HepG2 (cell line): ENCODE results near the gene LYPLA2. TPM values are rescaled to one million over a fixed set of nuclear protein-coding genes. Genes with fewer than 3 reads are reported as not detected.

Experiments used
- DR1 ChIP-seq: sonication (generic); formaldehyde crosslinking; IDR thresholded peaks from 2 replicates; pipeline ENCODE4 v1.8.0; 2021; ENCODE audit warnings: mild to moderate bottlenecking, missing genetic modification reagents, inconsistent platforms
- HDAC2 ChIP-seq: sonication (generic); formaldehyde crosslinking; IDR thresholded peaks from 2 replicates; pipeline ENCODE4 v1.4.0; 2020; ENCODE audit warnings: missing genetic modification reagents
- MBNL3 ChIP-seq: fragments of 250-450 bp; sonication (Bioruptor Pico); conservative IDR thresholded peaks from 2 replicates; pipeline ENCODE4 v1.8.0; 2022; ENCODE audit warnings: mild to moderate bottlenecking, inconsistent platforms
- NFIB ChIP-seq: sonication (generic); formaldehyde crosslinking; IDR thresholded peaks from 2 replicates; pipeline ENCODE4 v1.9.0; 2021; ENCODE audit warnings: missing genetic modification reagents, mild to moderate bottlenecking, borderline replicate concordance
- PHF20 ChIP-seq: sonication (generic); formaldehyde crosslinking; IDR thresholded peaks from 2 replicates; pipeline ENCODE4 v1.5.0; 2020; ENCODE audit warnings: mild to moderate bottlenecking, missing genetic modification reagents
- REST ChIP-seq, 2 experiments: IDR thresholded peaks; 2 replicates each; pipeline ENCODE4 v1.6.1; 2011 to 2012; ENCODE audit warnings: low read length in 2 of 2, borderline replicate concordance in 1 of 2, low read depth in 1 of 2, mild to moderate bottlenecking in 1 of 2, moderate library complexity in 1 of 2
- SMAD9 ChIP-seq: sonication (generic); formaldehyde crosslinking; IDR thresholded peaks from 2 replicates; pipeline ENCODE4 v1.5.1; 2020; ENCODE audit warnings: mild to moderate bottlenecking, missing genetic modification reagents
- SNAI1 ChIP-seq: sonication (generic); formaldehyde crosslinking; IDR thresholded peaks from 2 replicates; pipeline ENCODE4 v1.5.0; 2020; ENCODE audit warnings: mild to moderate bottlenecking, missing genetic modification reagents, borderline replicate concordance
- THAP7 ChIP-seq: sonication (generic); formaldehyde crosslinking; IDR thresholded peaks from 2 replicates; pipeline ENCODE4 v1.8.1; 2023; ENCODE audit warnings: mild to moderate bottlenecking, missing genetic modification reagents
- THRA ChIP-seq: sonication (generic); formaldehyde crosslinking; IDR thresholded peaks from 2 replicates; pipeline ENCODE4 v1.4.0; 2020; ENCODE audit warnings: missing genetic modification reagents, borderline replicate concordance
- ZBTB14 ChIP-seq: sonication (generic); formaldehyde crosslinking; IDR thresholded peaks from 2 replicates; pipeline ENCODE4 v1.4.0; 2020; ENCODE audit warnings: missing genetic modification reagents
- ZBTB2 ChIP-seq: sonication (generic); formaldehyde crosslinking; IDR thresholded peaks from 2 replicates; pipeline ENCODE4 v1.8.0; 2022; ENCODE audit warnings: low read depth, missing genetic modification reagents
- ZNF333 ChIP-seq: sonication (generic); formaldehyde crosslinking; IDR thresholded peaks from 2 replicates; pipeline ENCODE4 v1.4.0; 2020; ENCODE audit warnings: mild to moderate bottlenecking, missing genetic modification reagents, borderline replicate concordance
- ZNF558 ChIP-seq: sonication (generic); formaldehyde crosslinking; IDR thresholded peaks from 2 replicates; pipeline ENCODE4 v1.9.0; 2022; ENCODE audit warnings: mild to moderate bottlenecking, missing genetic modification reagents, borderline replicate concordance
- ZNF639 ChIP-seq: conservative IDR thresholded peaks from 2 replicates; pipeline ENCODE4 v1.6.1; 2018; ENCODE audit warnings: missing genetic modification reagents
- polyA plus RNA-seq, 8 experiments: library from polyadenylated mRNA; depleted of rRNA in 3 of 8; stranded (reverse) in 7 of 8; unstranded in 1 of 8; fragments of >200 nt; fragmentation: Illumina TruSeq in 4 of 8; extraction: Trizol in 4 of 8; gene quantifications; 2 replicates each; pipeline versions ENCODE4 v1.2.1 to v1.2.3, GENCODE V29; 2011 to 2016; ENCODE audit warnings: low read depth in 4 of 8, missing spikeins in 1 of 8, mixed read lengths in 1 of 8; ENCODE audit not compliant: insufficient read depth in 1 of 8
- total RNA-seq, 5 experiments: library from RNA; depleted of rRNA; stranded (reverse); fragments of >200 nt; fragmentation: Illumina TruSeq; extraction: Trizol; gene quantifications; 2 replicates each; pipeline ENCODE4 v1.2.3, GENCODE V29; 2016; ENCODE audit warnings: low read depth in 1 of 5

Gene LYPLA2
- total and polyA plus RNA-seq, 2 of the 13 experiments (the other 11 are each of a cell fraction or from before 2014, with no cell fraction given), result 72.1 to 73.2 TPM

GRCh38 chr1:23800400-23801337, 9.7 kb downstream of the LYPLA2 start, which contains the start of gene GALE (continued):
- TF ChIP-seq REST (IDR thresholded peaks at IDR 0.05; ENCODE audit: borderline replicate concordance in 1 of 2, low read depth in 1 of 2, low read length in 2 of 2), result peak in 1 of 2 experiments; percentile 50; a peak in 1 of 4 replicates
- peak; percentile 98 for TF ChIP-seq DR1
- peak; percentile 66 for TF ChIP-seq ZBTB2 (CRISPR knock-in tag)
- no peak; the same call in 1 of the 2 replicates for TF ChIP-seq HDAC2 (CRISPR knock-in tag)
- peak; percentile 72; the same call in 1 of the 2 replicates for TF ChIP-seq ZNF333 (CRISPR knock-in tag)
- TF ChIP-seq SMAD9 (CRISPR knock-in tag), result no peak; the same call in 1 of the 2 replicates
- TF ChIP-seq MBNL3 (CRISPR knock-in tag), result no peak
- TF ChIP-seq THAP7 (CRISPR knock-in tag), result no peak
- peak; percentile 49 for TF ChIP-seq THRA (CRISPR knock-in tag)
- TF ChIP-seq PHF20 (CRISPR knock-in tag), result peak; percentile 81
- 0 out of 2 replicates have a peak, but pooled peaks have one; percentile 20 for TF ChIP-seq ZNF558 (CRISPR knock-in tag)
- peak; percentile 66; the same call in 1 of the 2 replicates for TF ChIP-seq ZNF639
- TF ChIP-seq ZBTB14 (CRISPR knock-in tag), result peak; percentile 96
- no peak for TF ChIP-seq NFIB (CRISPR knock-in tag)
- no peak for TF ChIP-seq SNAI1 (CRISPR knock-in tag)
